ENCODE results near the gene PSTPIP1. TPM values are rescaled to one million over a fixed set of nuclear protein-coding genes. Genes with fewer than 3 reads are reported as not detected.

PSTPIP1 gene
- total and polyA plus RNA-seq, 2 of the 4 experiments (the other 2 are of a cell fraction) = 0.36 to 1.1 TPM

DNA sequence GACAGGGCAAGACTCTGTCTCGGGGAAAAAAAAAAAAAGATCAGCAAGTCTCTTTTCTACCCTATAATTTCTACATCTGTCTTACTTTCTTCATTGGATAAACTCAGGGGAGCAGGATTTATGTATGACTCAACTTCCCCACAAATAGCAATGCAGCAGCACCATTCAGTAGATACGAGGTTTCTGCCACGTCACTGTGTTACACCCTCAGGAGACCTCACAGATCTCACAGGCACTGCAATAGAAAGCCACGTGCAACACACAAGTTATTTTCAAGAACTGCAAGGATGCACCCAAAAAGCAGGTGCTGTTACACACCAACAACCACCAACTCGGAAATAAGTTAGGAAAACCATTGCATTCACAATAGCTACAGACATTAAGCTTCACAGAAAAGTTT is 45.7 kb downstream of the PSTPIP1 start:
- H2BK5ac ChIP-seq (ENCODE audit: low read depth, low read length, poor library complexity, severe bottlenecking) = no peak overlapping the region
- H2AK5ac ChIP-seq (ENCODE audit: low read depth, low read length) = no peak overlapping the region
- peaks cover 4% of the 10 kb centered on the region; the same call in 1 of the 2 replicates for H4K20me1 ChIP-seq (ENCODE audit: insufficient read depth, low read length)
- H3K27ac ChIP-seq (ENCODE audit: insufficient read depth, low read length) = no peak overlapping the region
- in situ Hi-C loops (cut with MboI; ENCODE audit: low sequenced_read_pairs) (no loop called here), dilution Hi-C loops (cut with HindIII; ENCODE audit: low sequenced_read_pairs, unreplicated experiment) (no loop called here), intact Hi-C loops (cut with micrococcal nuclease) (no loop called here)
- peaks cover 21% of the 10 kb centered on the region for H3K9me1 ChIP-seq (ENCODE audit: insufficient read depth, low read length)
- H3K56ac ChIP-seq (ENCODE audit: extremely low read depth, insufficient read depth, low read length) = no peak overlapping the region
- H3K9ac ChIP-seq (ENCODE audit: low read depth, low read length) = no peak overlapping the region
- H3K4me2 ChIP-seq (ENCODE audit: low read depth, low read length) = no peak overlapping the region
- TF ChIP-seq MXI1 (IDR thresholded peaks at IDR 0.05; ENCODE audit: borderline replicate concordance, low read depth, low read length) = no peak
- TF ChIP-seq NFE2L2 (IDR thresholded peaks at IDR 0.05; ENCODE audit: low read depth, low read length) = no peak
- no peak for TF ChIP-seq CTCF (conservative IDR thresholded peaks at IDR 0.05; ENCODE audit: low read depth, low read length)
- no peak for TF ChIP-seq MAZ (IDR thresholded peaks at IDR 0.05; ENCODE audit: borderline replicate concordance, low read depth, low read length)
- TF ChIP-seq RCOR1 (IDR thresholded peaks at IDR 0.05; ENCODE audit: insufficient replicate concordance, low read length) = no peak
- no peak for TF ChIP-seq RAD21 (IDR thresholded peaks at IDR 0.05; ENCODE audit: low read length)
- no peak for TF ChIP-seq USF2 (IDR thresholded peaks at IDR 0.05; ENCODE audit: low read depth, low read length)
- TF ChIP-seq FOS (IDR thresholded peaks at IDR 0.05; ENCODE audit: low read depth, low read length) = no peak
- TF ChIP-seq MAFK (IDR thresholded peaks at IDR 0.05; ENCODE audit: low read depth, low read length) = no peak
- no peak for TF ChIP-seq SMC3 (IDR thresholded peaks at IDR 0.05; ENCODE audit: low read depth, low read length)
- TF ChIP-seq CHD1 (IDR thresholded peaks at IDR 0.05; ENCODE audit: low read depth, low read length) = no peak
- no peak for TF ChIP-seq CEBPB (IDR thresholded peaks at IDR 0.05; ENCODE audit: low read depth, low read length)
- TF ChIP-seq BHLHE40 (IDR thresholded peaks at IDR 0.05; ENCODE audit: low read depth, low read length) = no peak
- H3K79me1 ChIP-seq (ENCODE audit: low read depth in 1 of 2, low read length in 2 of 2) = peaks cover 13 to 31% of the 10 kb centered on the region in 2 experiments; a peak in 2 of 4 replicates
- H3K9me3 ChIP-seq (ENCODE audit: control insufficient read depth, insufficient read depth, low read length) = no peaks in the 10 kb centered on the region
- H4K91ac ChIP-seq (ENCODE audit: insufficient read depth, low read depth, low read length) = no peak overlapping the region
- peaks cover 34% of the 10 kb centered on the region for H3K36me3 ChIP-seq (ENCODE audit: control insufficient read depth, insufficient read depth, low read length)
- POLR2A ChIA-PET (ENCODE audit: unreplicated experiment) = no interaction called here
- BruUV-seq (replicated peaks) = no TSS peak
- no peak overlapping the region for H4K8ac ChIP-seq (ENCODE audit: low read depth in 2 of 2, low read length in 2 of 2)
- WGBS, 2 experiments (ENCODE audit: extremely low coverage in 2 of 2, insufficient read length in 1 of 2) = 100% methylated on average over 2 of the region's 5 CpGs; no CpG with 5 or more reads in 1 of the 2 experiments
- H3K23ac ChIP-seq (ENCODE audit: low read depth, low read length) = no peak overlapping the region
- no peak overlapping the region for H3K14ac ChIP-seq (replicated peaks; ENCODE audit: low read depth, low read length)
- H3K4me1 ChIP-seq (ENCODE audit: control insufficient read depth, insufficient read depth, low read length) = no peaks in the 10 kb centered on the region
- CTCF ChIA-PET = no interaction called here
- H2BK120ac ChIP-seq (ENCODE audit: low read depth, low read length) = no peak overlapping the region
- no peak overlapping the region for H3K18ac ChIP-seq (ENCODE audit: low read depth, low read length)
- H3K4me3 ChIP-seq (ENCODE audit: insufficient read depth, low read depth, low read length) = no peak overlapping the region
- ATAC-seq (ENCODE audit: low read depth) (no peak), DNase-seq (peak; percentile 47)
- no peak overlapping the region for H4K5ac ChIP-seq (ENCODE audit: low read depth, low read length)
- no peak overlapping the region for H2BK20ac ChIP-seq (ENCODE audit: low read depth, low read length)
- no peak overlapping the region for H2BK15ac ChIP-seq (ENCODE audit: low read depth, low read length)
- no peak overlapping the region for H3K4ac ChIP-seq (ENCODE audit: low read depth, low read length)
- no peak overlapping the region for H2AK9ac ChIP-seq (replicated peaks; ENCODE audit: low read depth, low read length, poor library complexity)
- no peaks in the 10 kb centered on the region for H3K27me3 ChIP-seq (ENCODE audit: control insufficient read depth, insufficient read depth, low read length)
- no peak overlapping the region for H2AFZ ChIP-seq (replicated peaks; ENCODE audit: low read length, poor library complexity)
